22Rv1 (cell line): ENCODE results near the gene POU2F2.

Source experiments
- H3K27ac ChIP-seq: fragments of 450-650 bp; 2 replicates; pipeline ENCODE4 v1.5.1; 2017
- ZFX ChIP-seq: fragments of 450-650 bp; IDR thresholded peaks from 2 replicates; pipeline ENCODE4 v1.6.1; 2017; ENCODE audit warnings: antibody characterized with exemption, borderline replicate concordance
- TF ChIP-seq, protein P1 (sequence below): fragments of 450-650 bp; IDR thresholded peaks from 2 replicates; pipeline ENCODE4 v1.5.1; 2017; ENCODE audit warnings: mild to moderate bottlenecking

POU2F2 gene

DNA sequence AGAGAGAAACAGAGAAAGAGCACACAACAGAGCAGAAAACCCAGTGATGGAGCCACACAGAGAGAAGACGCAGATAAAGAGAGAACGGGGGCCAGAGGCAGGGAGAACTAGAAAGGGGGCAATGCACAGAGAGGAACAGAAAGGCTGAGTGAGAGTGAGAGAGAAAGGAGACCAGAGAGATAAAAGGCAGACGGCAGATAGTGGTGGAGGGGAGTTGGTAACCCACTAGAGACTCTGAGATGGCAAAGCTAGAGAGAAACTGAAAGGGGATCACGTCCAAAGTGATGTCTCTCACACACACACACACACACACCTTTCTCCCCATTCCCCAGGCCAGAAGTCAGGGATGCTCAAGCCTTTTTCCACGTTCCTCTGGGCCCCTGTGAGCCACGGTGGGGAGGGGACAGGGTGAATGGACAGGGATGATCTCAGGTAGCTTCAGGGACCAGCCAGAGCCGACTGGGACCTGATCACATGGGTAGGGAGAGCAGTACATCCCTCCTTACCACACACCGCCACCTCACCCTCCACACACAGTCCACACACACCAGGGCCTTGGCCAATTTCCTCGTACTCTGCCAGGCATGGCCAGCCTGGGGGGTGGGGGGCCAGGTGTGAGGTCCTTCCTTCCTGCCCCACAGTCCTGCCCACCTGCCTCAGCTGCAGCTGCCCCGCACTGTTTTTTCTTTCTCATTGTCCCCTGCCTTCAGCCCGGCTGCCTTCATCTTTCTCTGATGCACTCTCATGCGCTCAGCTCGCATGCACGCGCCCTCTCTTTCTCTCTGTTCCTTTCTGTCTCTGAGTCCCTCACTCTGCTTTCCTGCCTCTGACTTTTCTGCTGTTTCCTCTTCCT is 22.5 kb upstream of the POU2F2 start:
- no peak overlapping the region for H3K27ac ChIP-seq
- TF ChIP-seq ZFX: no peak
- TF ChIP-seq, protein P1, sequence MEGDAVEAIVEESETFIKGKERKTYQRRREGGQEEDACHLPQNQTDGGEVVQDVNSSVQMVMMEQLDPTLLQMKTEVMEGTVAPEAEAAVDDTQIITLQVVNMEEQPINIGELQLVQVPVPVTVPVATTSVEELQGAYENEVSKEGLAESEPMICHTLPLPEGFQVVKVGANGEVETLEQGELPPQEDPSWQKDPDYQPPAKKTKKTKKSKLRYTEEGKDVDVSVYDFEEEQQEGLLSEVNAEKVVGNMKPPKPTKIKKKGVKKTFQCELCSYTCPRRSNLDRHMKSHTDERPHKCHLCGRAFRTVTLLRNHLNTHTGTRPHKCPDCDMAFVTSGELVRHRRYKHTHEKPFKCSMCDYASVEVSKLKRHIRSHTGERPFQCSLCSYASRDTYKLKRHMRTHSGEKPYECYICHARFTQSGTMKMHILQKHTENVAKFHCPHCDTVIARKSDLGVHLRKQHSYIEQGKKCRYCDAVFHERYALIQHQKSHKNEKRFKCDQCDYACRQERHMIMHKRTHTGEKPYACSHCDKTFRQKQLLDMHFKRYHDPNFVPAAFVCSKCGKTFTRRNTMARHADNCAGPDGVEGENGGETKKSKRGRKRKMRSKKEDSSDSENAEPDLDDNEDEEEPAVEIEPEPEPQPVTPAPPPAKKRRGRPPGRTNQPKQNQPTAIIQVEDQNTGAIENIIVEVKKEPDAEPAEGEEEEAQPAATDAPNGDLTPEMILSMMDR: no peak

DNA sequence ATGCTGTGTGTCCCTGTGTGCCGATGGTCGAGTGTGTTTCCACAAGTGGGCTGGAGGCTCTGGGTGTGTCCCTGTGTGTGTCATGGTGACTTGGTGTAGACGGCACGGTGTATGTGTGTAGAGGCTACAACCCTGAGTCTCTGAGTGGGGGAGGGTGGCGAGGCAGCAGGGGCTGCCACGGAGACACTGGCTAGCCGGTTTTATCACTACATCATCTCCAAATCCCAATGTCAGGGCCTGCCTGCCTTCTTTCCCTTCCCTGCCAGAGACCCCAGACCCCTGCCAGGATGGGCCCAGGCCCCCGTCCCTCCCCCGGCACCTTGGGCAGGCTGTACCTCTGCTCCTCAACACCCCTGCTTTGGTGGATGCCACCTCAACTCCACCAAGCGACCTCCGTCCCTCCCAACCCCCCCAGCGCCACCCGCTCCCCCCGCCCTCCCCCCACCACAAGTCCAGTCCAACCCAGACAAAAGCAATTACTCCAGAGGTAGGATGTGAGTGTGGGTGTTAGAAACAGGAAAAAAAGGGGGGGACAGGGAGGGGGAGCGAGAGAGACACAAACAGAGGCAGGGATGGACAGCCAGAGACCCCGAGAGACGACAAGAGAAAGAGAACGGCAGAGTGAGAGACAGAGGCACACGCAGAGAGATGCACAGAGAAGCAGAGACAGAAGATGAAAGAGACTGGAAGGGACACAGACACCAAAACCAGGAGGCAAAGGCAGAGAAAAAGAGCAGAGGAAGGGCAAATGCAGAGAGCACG is 21.6 kb upstream of the POU2F2 start:
- no peak overlapping the region for H3K27ac ChIP-seq
- TF ChIP-seq ZFX: no peak
- TF ChIP-seq, protein P1: no peak

- no peak overlapping the region for H3K27ac ChIP-seq
- TF ChIP-seq ZFX: no peak
- TF ChIP-seq, protein P1: no peak
These were observed 20.8 kb upstream of the POU2F2 start for GRCh38 chr19:42152910-42153671.

DNA sequence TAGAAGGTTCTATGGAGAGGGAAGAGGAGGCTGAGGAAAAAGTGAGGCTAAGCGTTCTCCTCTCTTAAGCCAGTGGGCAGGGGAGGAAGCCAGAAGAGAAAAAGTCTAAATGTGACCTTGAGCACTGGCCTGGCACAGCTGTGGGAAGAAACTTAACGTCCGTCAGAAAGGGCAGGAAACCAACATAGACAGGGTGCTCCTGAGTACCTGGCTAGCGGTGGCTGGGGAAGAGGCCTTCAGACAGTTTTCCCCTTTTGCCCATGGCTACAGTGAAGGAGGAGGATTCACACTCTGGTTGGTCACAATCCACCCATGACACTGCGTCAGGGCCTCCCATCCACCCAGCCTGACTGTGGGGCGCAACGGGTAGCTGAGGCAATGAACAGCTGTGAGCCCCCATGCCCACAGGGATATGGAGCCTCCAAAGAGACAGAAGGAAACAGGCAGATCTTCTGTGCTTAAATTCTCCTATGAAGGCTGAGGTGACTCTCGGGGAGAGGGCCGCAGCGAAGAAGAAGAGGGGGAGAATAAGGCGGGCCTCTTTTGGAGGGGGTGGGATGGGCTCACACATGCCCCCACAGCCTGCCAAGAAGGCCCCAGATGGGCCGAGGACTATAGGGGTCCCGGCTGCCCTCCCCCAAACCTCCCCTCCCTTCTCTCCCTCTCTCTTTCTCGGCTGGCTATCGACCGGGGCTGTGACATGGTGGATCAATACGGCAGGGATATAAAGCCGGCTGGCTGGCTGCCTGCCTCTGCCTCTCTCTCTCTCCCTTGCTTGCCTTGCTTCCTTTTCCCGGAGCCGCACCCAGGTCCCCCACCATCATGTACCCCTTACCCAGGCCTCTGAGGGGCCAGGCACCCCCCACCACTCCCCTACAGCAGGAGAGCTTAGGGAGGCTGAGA is 19.8 kb upstream of the POU2F2 start:
- TF ChIP-seq, protein P1: no peak
- TF ChIP-seq ZFX: no peak

DNA sequence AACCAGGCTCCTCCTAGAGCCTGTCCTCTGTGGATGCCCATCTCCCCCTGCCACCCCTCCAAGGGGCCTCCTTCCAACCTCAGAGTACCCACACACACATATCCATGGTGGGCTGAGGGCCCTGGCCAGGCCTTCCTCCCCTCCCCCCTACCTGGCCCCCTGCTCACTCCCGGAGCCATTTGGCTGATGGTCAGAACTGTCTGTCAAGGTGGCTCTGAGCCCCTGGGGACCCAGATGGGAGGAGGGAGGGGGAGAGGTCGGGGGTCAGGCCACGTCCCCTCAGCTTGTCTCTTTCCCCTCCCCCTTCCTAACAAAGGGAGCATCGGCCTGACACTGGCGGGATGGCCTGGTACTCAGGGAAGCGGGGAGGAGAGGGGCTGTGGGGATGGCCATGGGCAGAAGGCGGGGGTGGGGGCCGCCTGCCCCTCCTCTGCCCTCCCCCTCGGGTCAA is 18.7 kb upstream of the POU2F2 start:
- no peak for TF ChIP-seq ZFX
- TF ChIP-seq, protein P1: no peak
- H3K27ac ChIP-seq: no peak overlapping the region

More for the DNA sequence above, 19.8 kb upstream of the POU2F2 start:
- H3K27ac ChIP-seq: no peak overlapping the region

DNA sequence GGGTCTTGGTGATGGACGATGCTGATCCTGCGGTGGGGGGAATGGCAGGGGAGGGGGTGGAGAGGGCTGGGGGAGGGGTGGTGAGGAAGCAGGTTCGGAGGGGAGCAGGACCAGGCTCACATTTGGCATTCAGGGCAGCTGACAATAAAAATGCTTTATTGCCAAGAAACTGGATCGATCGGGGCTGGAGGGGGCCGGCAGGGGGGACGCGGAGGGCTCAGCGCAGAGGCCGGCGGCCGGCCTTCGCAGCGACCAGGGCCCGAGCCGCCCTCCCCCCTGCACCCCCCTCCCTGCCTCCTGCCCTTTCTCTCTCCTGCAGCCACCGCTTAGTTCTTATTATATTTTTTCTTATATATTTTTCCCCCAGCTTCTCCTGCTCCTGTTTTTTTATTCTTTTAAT is 18.1 kb upstream of the POU2F2 start:
- TF ChIP-seq, protein P1: no peak
- TF ChIP-seq ZFX: no peak
- no peak overlapping the region for H3K27ac ChIP-seq
